ENCODE data around the gene BCAN.

Gene BCAN

DNA sequence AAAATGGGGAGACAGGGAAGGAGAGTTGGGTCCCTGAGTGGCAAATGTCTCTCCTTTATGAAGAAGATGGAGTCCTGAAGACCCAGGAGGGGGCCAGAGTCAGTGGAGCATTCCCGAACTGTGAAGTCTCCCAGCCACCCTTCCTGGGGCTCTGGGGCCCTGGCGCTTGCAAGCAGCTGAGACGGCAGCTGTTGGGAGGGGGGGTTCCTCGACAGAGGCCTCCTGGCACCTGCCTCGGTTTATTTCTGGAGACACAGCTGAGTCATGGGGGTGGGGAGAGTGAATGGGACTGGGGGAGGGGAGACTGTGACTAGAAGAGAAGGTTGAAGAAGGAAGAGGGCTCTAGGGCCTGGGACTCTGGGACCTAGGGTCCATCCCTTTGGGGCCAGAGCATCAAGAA, 21.3 kb downstream of the BCAN start:
- no peak for DNase-seq

DNA sequence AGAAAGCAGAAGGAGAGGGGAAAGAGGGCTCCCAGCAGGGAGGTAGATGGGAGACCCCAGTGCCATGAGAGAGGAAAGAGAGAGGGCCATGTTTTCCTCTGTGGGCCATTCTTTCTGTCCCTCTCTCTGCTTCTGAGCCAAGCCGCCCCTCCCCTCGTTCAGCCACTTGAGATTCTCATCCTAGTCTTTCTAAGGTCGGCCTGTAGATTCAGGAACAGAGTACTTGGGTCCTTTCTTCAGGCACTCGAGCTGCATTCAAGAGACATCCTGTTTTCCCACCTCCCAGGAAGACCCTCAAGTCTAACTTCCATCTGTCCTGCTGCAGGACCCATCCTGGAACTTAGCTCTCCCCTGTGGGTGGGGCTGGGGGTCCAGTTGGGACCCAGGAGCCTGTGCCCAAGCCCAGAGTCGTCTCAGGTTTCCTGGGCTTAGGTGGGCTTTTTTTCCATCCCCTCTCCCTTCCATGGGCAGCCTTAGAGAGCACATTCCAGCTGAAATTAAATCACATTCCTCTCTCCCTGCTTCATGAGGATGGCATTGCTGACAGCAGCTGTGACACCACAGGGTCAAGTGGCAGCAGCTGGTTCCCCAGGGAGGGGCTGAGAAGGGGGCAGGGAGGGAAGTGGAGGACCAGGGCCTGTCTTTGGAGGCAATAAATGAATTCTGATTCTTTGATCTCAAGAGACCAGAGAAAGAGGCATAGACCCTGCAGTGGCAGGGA, 22.3 kb downstream of the BCAN start:
- no peak for DNase-seq

DNA sequence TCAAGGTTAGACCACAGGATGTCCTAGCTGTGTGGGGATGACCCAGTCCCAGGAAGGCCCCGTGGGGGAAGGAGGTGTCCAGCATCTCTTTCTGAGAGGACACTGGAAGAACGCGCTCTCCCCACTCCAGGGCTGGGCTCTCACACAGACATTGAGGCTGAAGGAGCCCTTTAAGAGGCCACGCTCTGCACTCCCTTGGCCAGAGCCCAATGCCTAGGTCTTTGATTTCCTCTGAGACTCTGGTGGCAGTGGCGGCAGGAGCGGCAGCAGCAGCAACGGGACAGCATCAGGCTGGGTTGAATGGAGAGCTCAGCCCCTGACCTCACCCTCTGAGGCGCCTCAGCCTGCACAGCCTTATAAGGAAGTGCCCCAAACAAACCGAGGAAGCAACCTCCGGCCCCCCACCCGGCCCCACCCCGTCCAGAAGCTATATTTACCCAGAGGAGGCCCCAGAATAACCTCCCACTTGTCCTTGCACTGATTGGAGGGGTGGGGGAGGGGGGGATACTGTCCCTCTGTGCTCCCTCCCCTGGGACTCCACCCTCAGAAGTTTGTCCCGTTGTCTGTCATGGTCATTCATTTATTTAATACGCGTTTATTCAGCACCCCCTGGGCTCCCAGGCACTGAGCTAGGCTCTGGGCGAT, 23.0 kb downstream of the BCAN start:
- DNase-seq: no peak

DNA sequence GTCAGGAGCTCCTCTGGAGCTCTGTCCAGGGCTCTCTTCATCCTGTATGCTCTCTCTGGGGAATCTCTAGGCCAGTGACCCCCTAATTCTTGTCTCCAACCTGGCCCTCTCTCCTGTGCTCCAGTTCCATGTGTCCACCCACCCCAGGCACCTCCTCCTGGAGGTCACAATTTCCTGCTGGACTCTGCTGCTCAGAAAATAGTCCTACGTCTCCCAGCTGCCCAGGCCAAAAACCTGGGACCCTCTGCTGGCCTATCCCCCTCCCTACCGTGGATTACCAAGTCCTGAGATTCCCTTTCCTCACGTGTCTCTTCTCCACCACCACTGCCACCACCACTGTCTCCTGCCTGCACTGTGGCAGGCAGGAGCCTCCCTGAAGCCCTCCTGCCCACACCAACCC, 23.6 kb downstream of the BCAN start:
- no peak for DNase-seq

DNA sequence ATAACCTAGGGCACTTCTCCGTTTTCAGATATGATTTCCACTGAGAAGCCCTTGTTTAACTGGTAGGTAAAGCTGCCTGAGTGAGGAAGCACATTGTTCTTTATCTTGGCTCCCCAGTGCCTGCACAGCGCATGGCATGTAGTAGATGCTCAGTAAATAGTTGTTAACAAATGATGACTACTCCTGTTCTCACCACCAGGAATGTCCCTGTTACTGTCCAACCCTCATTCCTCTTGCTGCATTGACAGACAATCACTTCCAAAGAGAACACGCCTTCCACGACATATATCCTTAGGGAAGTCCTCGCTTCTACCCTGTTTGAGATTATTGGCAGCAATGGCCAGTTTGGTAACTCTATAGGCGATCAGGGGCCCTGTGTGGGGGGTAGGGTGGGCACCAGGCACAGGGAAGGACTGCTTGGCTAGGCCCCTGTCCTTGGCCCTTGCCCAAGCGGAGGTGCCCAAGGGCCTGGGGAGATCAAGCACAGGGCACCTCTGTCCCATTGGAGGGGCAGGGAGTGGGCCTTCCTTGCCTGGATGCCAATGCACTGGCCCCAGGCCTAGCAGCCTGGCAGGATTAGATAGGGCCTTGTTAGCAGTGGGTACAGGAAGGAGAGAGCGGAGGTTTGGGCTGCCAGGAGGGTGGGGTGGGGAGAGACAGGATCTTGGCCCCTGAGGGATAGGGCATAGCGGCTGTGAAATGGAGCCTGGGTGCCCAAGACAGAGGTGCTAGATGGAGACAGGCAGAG, 25.1 kb downstream of the BCAN start:
- no peak for DNase-seq

DNA sequence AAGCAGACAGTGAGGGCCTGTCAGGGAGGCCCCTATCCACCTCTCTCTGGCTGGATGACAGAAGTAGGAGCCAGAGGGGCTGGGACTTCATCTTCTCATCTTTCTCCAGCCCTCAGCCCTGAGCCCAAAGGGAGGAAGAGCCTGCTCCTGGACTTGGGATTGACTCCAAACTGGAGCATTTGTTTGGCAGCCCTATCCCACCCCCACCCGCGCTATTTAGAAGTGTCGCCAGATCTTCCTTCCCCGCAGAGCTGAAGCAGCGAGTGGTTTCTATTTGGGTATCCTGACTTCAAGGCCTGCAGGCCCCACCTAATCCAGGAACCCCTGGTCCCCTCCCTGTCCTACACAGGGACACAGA, 25.7 kb downstream of the BCAN start:
- no peak for DNase-seq

DNA sequence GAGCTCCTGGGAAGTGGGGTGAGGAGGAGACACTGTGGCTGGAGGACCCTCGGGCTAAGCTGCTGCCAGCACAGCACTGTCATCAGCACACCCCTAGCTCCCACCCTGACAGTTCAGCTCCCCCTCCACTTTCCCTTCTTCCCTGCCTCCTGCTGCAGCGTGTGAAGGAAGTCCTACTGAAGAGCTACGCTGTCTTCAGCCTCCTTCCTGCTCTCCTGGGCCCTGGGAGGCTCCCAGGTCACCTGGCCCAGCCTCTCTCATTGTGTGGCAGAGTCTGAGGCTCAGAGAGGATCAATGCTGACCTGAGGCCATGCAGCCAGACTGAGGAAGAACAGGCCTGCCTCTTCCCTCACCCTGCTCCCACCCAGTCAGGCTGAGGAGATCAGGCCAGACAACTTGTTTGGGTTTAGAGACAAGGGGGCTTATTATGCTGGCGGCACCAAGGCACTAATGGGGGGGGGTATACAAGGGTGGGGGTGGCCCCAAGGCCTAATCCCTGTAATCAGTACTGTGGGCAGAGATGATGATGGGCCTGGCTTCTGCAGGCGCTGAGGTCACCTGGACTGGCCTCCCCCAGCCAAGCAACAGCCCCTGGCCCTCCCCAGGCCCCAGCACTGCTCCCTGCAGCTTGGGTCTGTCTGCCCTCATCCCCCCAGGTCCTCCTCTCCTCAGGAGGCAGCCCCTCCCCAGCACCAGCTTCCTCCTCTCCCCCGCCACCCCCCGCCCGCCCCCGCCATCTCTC, 26.2 kb downstream of the BCAN start:
- no peak for DNase-seq

DNA sequence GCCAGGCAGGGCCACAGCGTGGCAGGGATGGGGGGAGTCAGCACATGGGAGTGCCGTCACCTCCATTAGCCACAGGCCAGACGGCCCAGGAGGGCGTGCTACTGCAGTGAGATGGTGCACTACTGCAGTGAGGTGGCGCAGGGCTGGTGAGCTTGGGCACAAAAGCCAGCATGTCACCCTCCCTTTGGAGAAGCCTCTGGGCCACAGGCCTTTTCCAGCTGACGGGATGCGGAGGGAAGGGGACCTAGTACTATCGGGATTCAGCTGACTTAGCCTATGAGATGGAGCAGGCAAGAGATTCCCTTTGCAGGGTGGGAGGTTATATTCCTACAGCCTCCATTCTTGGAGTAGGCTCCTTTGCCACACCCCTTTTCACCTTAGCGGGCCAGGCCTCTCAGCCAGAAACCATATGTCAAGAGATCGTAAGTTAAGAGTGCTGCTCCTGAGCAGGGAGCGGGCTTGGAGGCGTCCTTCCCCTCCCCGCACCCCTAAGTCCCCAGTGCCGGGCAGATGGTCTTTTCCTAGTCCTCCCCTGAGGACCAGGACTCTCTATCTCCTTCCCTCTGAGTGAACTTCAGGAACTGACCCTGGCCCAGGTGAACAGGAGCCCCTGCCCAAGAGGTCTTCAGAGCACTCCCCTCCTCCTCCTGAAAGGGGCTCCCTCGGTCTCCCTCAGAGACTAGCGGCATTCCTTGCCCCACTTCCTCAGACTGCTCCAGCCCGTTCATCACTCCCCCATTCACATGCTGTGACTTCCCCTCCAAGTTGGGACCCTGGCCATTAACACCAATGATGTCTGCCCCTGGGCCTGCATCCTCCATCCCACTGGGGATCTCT, 27.1 kb downstream of the BCAN start:
- no peak for DNase-seq

DNA sequence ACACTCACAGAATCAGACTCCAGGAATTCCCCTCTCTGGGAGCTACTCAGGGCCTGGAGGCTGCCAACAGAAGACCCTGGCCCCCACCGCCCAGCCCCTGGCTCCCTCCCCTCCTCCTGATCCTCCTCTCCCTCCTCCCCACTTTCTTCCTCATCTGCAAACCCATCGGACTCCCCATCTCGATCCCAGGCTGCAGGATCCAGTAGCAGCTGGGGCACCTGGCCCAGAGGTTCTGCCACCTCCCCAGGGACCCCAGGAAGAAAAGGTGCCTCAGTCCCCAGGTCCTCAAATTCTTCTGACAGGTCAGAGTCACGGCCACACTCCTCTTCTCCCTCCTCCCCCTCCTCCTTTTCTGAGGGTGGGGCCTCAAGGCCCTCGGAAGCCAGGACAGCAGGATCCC, 27.9 kb downstream of the BCAN start:
- no peak for DNase-seq

DNA sequence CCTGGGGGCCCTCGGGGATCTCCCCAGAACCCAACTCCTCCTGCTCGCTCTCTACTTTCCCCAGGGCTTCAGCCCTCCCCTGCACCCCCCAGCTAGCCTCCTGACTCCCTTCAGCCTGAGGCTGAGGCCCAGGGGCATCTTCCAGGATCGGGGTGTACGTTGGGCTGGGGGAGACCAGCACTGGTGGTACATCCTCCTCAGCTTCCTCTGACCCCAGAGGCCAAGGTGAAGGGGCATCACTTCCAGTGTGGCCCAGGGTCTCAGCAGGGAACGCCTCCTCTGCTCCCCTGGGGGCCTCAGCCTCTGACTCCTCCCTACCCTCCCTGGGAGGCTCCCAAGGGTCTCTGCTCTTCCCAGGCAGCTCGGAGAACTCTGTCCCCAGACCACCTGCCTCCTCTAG, 28.4 kb downstream of the BCAN start:
- DNase-seq: no peak

DNA sequence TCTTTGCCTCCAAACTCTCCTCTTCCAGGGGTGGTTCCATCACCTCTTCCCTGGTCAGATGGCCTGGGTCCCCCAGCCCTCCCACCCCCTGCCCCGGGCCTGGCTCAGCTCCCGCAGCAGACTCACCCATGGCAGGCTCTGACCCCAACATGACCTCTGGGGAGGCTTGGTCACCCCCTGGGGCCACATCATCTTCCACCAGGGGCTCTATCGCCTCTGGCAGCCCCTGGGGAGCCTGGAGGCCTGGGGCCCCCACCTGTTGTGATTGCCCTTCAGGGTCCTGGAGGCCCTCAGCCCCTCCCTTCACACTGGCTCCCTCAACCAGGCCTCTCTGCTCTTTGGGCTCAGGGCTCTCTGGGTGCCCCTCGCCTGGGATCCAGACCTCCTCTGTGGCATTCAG, 28.9 kb downstream of the BCAN start:
- no peak for DNase-seq

DNA sequence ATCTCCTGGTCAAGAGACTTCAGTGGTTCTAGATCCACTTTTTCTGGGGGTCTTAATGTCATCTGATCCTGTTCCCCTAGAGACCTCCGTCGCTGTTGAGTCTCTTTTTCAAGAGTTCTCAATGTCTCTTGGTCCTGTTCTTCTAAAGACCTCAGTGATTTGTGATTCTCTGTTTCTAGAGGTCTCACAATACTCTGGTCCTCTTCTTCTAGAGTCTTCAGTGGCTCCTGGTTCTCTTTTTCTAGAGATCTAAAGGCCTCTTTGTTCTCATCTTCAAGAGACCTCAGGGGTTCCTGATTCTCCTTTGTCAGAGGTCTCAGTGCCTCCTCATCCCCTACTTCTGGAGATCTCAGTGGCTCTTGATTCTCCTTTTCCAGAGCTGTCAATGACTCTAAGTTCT, 29.9 kb downstream of the BCAN start:
- DNase-seq: no peak

DNA sequence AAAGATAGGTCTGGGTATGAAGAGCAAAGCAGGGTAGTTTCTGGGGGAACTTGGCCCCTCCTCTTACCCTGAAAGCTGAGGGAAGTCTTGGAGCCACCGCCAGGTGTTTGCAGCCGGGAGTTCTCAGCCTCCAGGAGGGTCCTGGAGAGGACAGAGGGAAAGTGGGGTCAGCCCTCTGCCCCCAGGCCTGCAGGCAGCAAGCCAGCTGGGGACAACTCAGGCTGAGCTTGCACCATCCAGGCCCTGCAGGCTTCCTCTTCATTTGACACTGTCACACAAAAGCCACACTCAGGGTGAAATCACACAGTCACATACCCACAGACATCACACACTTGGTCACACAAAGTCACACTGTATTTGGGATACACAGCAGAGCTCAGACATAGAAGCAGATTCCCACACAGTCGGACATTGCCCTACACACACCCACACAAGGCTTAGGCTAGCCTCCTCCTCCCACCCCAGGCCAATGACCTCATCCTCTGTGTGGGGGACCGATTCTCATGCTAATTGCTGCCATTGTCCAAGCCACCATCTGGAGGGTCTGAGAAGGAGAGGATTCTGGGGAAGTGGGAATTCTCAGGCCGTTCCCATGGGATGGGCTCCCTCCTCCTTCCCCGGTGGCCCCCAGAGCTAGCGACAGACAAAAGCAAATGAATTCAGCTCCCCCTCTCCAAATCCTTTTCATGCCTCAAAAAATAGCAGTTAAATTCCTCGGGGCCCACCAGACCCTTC, 31.6 kb downstream of the BCAN start:
- no peak for DNase-seq

DNA sequence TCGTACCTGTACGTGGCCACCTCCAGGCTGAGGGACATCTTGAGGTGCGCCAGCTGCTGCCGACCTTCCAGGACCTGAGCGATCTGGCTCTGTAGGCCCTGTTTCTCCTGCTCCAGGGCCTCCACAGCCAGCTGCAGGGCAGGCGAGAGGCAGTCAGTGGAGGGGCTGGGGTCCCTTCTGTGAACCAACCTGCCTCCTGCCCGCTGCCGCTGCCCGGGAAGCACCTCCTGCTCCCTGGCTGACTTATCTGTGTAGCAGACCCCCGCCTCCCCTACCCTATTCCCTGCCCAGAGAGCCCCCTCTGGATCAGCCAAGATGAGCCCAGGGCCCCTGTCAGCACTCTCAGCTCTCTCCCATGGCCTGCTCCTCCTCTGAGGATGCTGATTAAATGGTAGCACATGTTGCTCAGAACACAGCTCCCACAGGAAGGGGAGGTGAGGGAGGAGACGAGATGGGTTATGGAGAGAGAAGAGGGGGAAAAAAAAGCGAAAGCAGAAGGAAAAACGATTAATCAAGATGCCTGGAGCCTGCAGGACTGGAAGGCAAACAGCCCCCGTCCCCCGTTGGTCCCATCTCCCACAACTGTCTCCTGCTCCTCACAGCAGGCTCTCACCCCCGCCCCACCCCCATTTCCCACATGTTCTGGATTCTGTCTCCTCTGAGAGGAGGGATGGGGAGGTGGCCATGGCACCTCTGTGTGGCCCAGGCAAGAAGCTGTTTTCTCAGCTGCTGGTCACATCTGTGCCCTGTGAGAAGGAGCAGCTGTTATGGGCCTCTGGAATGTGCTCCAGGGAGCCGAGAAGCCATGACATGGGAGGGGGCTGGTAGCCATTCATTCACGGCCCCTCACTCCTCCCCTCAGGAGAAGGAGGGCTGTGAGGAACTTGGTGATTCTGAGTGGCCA, 33.5 kb downstream of the BCAN start:
- DNase-seq: no peak

DNA sequence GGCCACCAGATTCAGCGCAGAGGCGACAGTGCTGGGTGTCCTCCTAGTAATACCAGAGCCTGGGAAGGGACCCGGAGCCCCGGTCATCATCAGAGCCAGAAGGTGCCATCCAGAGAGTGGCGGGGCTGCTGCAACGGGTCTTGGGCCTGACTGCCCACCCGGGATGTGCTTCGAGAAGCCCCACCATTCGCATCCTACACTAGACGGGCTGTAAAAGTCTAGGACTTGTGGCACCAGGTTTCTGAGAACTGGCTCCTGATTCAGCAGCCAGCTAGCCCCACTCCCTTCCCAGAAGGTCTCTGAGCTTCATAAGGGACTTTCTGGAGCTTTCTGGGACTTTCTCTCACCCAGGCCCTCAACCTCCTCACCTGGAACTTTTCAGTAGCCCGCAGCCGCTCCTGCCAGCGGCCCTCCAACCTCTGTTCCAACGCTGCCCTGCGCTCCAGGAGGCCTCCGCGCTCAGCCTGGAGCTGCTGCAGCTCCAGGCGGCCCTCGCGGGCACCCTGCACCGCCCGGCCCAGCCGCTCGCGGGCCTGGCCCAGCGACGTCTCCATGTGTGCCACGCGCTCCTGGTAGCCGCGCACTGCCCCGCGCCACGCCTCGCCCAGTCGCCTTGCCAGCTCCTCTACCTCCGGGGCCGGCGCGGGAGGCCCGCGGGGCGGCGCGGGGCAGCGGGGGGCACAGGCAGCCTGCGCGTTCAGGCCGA, 34.4 kb downstream of the BCAN start:
- DNase-seq: no peak

DNA sequence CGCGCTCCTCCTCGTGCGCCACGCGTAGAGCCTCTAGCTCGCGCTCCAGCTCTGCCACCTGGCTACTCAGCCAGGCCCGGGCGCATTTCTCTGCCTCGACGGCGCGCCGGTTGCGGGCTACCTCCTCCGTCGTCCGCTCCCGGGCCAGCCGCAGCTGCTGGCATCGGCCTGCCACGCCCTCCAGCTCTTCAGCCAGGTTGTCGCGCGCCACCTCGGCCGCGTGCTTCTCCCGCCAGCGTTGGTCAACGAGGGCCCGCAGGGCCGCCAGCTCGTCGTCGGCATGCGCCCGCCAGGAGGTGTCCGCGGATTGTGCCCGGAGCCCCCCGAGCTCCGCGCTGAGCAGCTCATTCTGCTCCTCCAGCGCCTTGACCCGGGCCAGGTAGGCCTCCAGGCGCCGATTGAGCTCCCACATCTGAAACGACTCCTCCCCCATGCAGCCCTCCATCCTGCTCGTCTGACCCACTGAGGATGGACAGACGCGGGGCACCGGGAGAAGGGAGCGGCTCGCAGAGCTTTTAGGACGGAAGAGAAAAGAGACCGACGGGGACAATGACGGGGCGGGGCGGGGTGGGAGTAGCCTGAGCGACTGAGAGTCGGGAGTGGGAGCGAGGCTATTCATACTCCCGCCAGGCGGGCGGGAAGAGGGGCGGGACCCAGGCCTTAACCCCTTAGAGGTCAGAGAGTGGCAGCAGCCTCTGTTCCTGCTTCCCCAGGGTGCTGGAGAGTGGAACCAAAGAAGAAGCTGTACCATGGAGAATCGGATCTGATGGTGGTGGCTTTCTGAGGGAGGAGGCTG, 35.1 kb downstream of the BCAN start, which contains the start of gene NES:
Gene NES (minus strand): TSS at position 588 of the 796 bp plus-strand sequence. CDS start 143 bp downstream, at position 445.
- no peak for DNase-seq

DNA sequence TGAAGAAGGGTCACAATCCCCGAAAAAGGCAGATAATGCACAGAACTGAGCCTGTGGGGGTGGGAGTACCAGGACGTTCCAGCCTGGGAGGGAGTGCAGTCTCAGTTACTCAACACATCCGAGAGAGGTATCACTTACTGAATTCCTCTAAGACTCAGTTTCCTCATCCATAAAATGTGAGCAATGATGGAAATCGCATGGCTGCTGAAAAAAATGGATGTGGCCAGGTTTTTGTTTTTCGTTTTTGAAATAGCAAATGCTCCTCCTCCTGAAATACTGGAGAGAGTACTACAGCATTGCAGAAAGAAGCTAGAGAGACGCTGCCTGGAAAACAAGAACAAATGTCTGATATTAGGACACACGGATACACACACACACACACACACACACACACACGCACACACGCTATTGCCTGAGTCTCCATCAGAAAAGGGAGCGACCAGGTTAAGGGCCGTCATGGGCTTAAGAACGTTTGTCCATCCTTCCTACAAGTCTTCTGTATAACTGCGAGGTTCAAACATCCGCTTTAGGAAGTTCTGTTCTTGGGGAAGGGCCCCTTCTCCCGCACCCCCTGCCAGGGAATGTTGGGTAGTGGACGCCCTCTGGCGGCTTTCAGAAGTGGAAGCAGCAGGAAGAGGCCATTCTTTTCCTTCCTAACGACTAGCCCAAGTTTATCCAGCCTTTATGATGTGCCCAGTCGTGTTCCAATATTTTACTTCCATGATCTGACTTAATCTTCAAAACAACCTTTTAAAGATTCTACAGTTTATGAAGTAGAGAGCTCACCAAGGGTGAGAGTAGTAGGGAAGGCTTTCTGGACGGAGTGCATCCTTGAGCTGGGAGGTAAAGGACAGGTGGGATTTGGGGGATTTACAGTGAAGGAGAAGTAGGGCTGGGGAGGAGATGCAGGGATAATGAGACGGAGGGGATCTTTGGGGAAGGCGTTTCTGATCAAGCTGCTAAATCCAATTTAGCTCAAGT, 36.0 kb downstream of the BCAN start:
- peak; percentile 23 for DNase-seq

DNA sequence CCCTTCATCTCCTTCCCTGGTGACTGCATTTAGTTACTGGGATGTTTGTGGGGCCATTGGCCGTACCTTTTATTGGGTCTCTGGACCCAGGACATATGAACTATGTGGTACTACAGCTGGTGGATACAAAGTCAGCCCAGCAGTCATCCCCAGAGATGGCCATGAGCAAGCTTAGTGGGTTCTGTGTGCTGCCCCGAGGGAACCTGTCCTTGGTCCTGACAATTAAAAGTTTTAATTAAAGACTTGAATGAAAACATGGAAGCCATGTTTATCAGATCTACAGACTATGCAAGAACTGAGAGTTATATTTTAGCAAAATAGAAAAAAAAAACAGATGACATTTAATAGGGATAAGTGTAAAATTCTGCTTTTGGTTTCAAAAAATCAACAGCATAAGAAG, 38.1 kb downstream of the BCAN start:
- no peak for DNase-seq
